WERI-Rb-1 (cell line): ENCODE data around the gene NUP214.

Experiments
- DNase-seq: peaks from one replicate; pipeline ENCODE4 v3.0.0-alpha.2; 2020
- H3K27ac ChIP-seq: fragments of 250-450 bp; sonication (Bioruptor Pico); 2 replicates; pipeline ENCODE4 v1.5.1; 2020; ENCODE audit warnings: mild to moderate bottlenecking, moderate library complexity
- H3K27me3 ChIP-seq: fragments of 250-450 bp; sonication (Bioruptor Pico); 2 replicates; pipeline ENCODE4 v1.5.1; 2021; ENCODE audit warnings: mild to moderate bottlenecking, low read depth, moderate library complexity; ENCODE audit not compliant: insufficient read depth, severe bottlenecking
- H3K36me3 ChIP-seq: fragments of 250-450 bp; sonication (Bioruptor Pico); 2 replicates; pipeline ENCODE4 v1.5.1; 2020; ENCODE audit warnings: mild to moderate bottlenecking, moderate library complexity
- H3K4me3 ChIP-seq: 2 replicates; pipeline ENCODE4 v1.5.1; 2011; ENCODE audit warnings: low read depth, mild to moderate bottlenecking, control low read depth, low read length
- H3K9me3 ChIP-seq: fragments of 250-450 bp; sonication (Bioruptor Pico); 2 replicates; pipeline ENCODE4 v1.5.1; 2021; ENCODE audit warnings: mild to moderate bottlenecking, moderate library complexity; ENCODE audit not compliant: severe bottlenecking
- CTCF ChIP-seq: IDR thresholded peaks from 2 replicates; pipeline ENCODE4 v1.5.1; 2011; ENCODE audit warnings: low read depth, mild to moderate bottlenecking, control low read depth, inconsistent platforms, low read length

NUP214 gene

DNA sequence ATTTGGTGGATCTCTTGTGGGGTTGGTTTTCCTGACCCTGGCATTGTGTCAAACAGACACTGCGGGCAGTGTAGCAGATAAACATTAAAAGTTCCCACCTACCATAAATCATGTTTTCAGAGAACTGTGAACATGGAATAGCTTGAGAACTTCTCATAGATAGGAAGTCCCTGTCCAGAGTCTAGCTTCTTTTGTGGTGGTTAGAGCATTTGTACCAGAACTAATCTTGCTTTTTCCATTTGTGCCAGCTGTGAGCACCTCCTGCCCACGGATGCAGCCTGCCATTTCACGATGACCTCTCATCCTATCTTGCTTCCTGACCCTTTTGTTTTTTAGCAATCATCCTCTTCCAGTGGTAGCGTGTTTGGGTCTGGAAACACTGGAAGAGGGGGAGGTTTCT lies 89.5 kb downstream of the NUP214 start:
- DNase-seq = no peak
- Histone ChIP-seq H3K36me3 (peaks cover 54% of the 10 kb centered on the region), H3K27ac (no peak overlapping the region), H3K9me3 (peaks cover 5% of the 10 kb centered on the region), H3K27me3 (no peaks in the 10 kb centered on the region), H3K4me3 (no peak overlapping the region)
- TF ChIP-seq CTCF = no peak

DNA sequence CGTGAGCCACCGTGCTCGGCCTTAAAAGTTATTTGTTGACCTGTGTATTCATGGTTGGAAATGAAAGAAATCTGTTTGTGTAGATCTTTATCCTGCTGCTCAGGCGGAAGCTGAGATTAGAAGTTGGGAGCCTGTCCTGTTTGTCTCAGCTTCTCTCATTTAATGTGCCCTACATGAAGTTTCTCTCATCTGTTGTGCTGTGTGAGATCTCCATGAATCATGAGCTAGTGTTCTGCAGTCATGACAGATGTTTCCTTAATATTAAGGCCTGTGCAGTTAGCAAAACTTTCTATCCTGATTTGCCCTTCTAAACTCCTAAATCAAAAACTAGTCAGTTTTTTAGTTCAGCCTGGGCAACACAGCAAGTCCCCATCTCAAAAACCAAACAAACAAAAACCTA lies 91.4 kb downstream of the NUP214 start:
- Histone ChIP-seq H3K9me3 (peaks cover 5% of the 10 kb centered on the region), H3K27ac (no peak overlapping the region), H3K27me3 (no peaks in the 10 kb centered on the region), H3K4me3 (no peak overlapping the region), H3K36me3 (peaks cover 46% of the 10 kb centered on the region)
- no peak for TF ChIP-seq CTCF
- no peak for DNase-seq

- TF ChIP-seq CTCF = no peak
- DNase-seq = no peak
- Histone ChIP-seq H3K27me3 (no peaks in the 10 kb centered on the region), H3K4me3 (no peak overlapping the region), H3K36me3 (peaks cover 42% of the 10 kb centered on the region), H3K9me3 (peaks cover 3% of the 10 kb centered on the region), H3K27ac (no peak overlapping the region)
These were observed 92.1 kb downstream of the NUP214 start for GRCh38 chr9:131217331-131218031.

DNA sequence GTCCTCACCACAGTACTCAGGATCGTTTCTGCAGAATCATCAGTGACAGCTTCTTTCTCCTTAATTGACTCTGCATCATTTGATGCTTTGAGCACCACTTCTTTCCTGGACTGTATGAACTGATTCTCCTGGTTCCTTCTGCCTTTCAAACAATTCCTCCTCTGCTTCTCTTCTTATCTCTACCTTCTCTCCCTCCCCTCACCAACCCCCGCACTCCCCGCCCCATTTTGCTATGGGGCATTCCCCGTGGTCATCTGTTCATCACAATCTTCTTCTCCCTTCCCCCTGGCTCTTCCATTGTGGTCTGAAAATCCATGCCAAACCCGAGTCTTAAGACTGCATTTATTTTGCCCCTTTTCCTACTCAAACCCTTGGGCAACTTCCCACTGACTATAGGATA lies 93.0 kb downstream of the NUP214 start:
- Histone ChIP-seq H3K36me3 (peaks cover 40% of the 10 kb centered on the region), H3K4me3 (no peak overlapping the region), H3K27me3 (no peaks in the 10 kb centered on the region), H3K27ac (no peak overlapping the region), H3K9me3 (no peaks in the 10 kb centered on the region)
- no peak for TF ChIP-seq CTCF
- DNase-seq = no peak

DNA sequence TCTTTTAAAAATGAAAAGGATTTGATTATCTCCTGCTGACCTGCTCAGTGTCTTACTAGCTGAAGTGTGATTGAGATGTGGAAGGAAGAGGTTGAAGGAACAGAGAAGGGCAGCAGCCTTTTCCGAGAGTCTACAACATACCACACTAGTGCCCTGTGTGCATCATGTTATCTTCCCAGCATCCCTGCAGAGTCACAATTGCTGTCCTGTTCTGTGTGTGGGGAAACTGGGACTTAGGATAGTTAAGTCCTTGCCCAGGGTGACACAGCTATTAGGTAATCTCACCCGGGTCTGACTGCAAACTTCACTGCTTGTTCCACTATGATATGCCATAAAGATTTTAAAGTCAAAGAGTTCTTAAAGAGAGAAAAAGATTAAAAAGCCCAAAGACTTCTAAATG lies 95.1 kb downstream of the NUP214 start:
- peaks cover 33% of the 10 kb centered on the region for H3K36me3 ChIP-seq
- no peaks in the 10 kb centered on the region for H3K9me3 ChIP-seq
- no peak overlapping the region for H3K4me3 ChIP-seq
- TF ChIP-seq CTCF = no peak
- H3K27ac ChIP-seq = no peak overlapping the region
- no peak for DNase-seq
- no peaks in the 10 kb centered on the region for H3K27me3 ChIP-seq

- Histone ChIP-seq H3K36me3 (peaks cover 28% of the 10 kb centered on the region), H3K27me3 (no peaks in the 10 kb centered on the region), H3K27ac (no peak overlapping the region), H3K9me3 (no peaks in the 10 kb centered on the region), H3K4me3 (no peak overlapping the region)
- TF ChIP-seq CTCF = no peak
- DNase-seq = no peak
These were observed 97.1 kb downstream of the NUP214 start for GRCh38 chr9:131222460-131222859.
